DMS 273 (cell line): ENCODE data around the gene ZNF616.

ENCODE experiments used
- DNase-seq: peaks from one replicate; lab custom pipeline; 2025; ENCODE audit not compliant: unreplicated experiment; lab: John Stamatoyannopoulos, UW

ZNF616 gene

DNA sequence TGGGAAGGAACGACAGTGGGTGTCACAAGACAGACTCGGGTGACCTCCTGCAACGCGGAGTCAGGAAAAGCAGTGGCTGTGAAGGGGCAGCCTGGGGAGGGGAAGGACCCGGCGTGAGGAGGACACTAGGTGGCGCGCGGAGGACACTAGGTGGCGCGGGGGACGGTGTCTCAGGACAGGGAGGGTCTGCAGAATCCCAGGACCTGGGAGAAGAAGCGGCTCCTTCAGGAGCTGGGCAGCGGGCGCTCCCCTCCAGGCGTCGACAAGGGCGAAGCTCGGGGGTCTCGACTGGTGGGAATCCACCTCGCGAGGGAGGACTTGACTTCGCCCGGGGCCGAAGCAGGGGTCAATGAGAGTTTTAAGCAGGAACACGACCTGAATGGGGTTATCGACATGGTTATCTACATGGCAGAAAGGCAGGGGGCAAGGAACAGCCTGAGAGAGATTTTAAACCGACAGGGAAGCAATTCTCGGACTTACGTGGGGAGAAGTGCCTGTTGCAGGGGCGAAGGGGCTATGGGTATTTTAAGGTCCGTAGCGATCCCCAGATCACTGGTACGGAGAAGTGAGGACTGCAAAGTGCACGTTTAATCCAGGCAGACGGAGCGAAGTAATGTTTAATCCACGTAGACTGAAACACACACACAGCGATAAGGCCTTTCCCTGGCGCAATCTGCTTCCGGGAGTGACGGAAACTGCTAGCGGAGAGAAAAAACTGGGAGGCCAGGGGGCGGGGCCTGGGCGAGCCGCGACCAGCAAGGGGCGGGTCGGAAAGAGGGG, at the start of gene ZNF616:
Gene ZNF616, minus strand, starts transcription at position 687 of the 780 bp plus-strand sequence. CDS start 9,426 bp downstream, outside the sequence.
- DNase-seq: peak; percentile 98

GRCh38 chr19:52188822-52189734, 49.3 kb upstream of the ZNF616 start:
- peak; percentile 90 for DNase-seq

- no peak for DNase-seq
Measured at GRCh38 chr19:52187407-52187806, 47.7 kb upstream of the ZNF616 start.

DNA sequence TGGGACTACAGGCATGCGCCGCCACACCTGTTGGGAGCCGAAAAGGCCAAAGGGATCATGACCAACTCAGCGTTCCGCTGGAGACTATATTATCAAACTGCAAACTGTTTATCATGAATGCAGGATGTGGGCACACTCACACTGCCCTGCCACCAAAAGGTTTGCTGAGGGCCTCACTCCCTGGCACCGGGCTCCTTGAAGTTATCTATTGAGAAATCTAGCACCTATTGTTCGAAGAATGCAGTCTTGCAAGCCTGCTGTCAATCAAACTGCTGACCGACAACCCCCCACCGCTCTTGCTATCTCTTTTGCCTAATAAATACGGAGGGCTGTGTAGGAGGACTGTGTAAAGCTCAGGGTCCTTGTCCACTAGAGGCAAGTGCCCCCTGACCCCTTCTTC, 36.8 kb upstream of the ZNF616 start:
- DNase-seq: no peak

DNA sequence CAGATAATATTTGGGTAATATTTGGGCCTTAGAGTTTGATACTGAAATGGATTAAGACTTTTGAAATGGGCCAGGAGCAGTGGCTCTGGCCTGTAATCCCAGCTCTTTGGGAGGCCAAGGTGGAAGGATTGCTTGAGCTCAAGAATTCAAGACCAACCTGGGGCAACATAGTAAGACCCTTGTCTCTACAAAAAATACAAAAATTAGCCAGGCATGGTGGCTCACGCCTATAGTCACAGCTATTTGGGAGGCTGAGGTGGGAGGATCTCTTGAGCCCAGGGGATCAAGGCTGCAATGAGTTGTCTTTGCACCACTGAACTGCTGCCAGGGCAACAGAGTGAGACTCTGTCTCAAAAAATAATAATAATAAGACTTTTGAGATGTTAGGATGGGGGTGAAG, 32.6 kb upstream of the ZNF616 start:
- no peak for DNase-seq

DNA sequence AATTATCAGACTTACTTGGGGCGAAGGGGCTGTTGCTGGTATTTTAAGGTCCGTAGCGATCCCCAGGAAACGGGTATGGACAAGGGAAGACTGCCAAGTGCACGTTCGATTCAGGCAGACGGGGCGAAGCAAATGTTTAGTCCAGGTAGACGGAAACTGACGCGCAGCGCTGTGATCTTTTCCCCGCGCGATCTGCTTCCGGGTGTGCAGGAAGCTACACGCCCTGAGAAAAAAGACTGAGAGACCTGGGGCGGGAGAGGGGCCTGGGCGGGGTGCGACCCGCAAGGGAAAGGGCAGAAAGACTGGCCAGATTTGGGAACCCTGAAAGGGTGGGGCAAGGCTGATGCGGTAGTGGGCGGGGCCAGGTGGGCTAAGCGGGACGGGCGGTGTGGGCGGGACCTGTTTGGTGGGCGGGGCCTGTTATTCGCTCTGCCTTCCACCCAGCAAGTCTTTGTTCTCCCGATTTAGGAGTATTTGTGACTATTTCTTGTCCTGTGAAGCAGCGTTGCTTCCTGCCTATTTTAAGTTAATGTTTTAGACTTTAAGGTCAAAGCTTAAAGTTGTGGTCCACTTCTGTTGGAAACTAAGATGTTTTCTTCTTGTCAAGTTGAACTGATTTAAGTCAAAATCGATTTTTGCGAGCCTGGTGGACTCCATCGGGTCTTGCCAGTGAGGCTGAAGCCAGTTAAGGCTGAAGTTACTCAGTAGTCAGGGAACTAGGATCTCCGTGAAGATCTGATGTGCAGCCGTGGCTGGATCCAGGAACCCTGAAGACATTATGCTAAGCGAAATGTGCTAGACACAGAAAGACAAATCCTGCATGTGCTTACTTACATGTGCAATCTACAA, 31.8 kb upstream of the ZNF616 start, which contains the start of gene ZNF836:
Gene ZNF836, minus strand, starts transcription at position 301 of the 849 bp plus-strand sequence. CDS start 3,549 bp downstream, outside the sequence.
- peak; percentile 89 for DNase-seq

GRCh38 chr19:52170863-52171320, 31.2 kb upstream of the ZNF616 start:
- peak; percentile 56 for DNase-seq

DNA sequence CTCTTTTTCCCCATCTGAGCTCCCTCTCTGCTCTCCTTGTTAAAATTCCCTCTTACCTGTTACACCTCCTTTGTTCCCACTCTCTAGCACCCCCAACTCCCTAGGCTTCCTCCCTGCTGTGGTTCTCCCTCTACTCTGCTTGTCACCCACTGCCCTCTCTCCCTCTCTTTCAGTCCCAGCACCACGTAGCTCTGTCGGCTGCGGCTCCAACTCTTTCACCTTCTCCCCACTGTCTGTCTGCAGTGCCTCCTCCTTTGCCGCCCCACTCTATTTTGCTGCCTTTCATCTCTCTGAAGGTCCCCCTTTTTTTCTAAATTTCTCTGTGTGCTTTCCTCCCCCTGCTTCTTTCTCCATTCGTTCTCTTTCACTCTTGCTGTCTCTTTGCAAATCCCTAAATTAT, 30.6 kb upstream of the ZNF616 start:
- no peak for DNase-seq

DNA sequence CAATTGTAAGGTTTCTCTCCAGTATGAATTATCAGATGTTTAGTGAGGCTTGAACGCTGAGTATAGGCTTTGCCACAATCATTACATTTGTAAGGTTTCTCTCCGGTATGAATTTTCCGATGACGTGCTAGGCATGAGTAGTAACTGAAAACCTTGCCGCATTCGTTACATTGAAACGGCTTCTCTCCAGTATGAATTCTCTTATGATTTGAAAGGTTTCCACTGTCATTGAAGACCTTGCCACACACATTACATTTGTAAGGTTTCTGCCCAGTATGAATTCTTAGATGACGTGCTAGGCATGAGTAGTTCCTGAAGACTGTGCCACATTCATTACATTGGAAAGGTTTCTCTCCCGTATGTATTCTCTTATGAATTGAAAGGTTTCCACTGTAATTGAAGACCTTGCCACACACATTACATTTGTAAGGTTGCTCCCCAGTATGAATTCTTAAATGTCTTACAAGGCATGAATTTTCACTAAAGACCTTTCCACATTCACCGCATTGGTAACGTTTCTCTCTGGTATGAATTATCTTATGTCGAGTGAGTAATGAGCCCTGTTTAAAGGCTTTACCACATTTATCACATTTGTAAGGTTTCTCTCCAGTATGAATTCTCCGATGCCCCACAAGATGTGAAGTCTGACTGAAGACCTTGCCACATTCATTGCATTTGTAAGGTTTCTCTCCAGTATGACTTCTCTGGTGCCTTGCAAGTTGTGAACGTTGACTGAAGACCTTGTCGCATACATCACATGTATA, 16.0 kb upstream of the ZNF616 start:
- DNase-seq: peak; percentile 7

DNA sequence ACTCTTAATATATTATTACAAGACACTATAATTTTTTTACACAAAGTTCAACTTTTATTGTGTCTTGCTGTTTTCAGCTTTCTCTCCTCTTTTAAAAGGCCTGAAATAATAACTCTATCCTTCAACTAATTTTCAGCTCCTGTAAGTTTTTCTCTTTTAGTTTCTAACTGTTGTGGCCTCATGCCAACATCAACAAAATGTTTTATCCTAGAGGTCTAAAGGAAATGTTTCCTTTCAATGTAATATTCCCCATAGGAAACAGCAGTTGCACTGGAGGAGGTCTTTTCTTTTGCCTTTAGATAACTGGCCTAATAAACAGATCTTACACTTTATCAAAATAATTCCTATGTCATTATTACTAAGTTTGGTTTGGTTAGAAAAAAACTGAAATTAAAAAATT, 8.5 kb upstream of the ZNF616 start:
- DNase-seq: no peak

DNA sequence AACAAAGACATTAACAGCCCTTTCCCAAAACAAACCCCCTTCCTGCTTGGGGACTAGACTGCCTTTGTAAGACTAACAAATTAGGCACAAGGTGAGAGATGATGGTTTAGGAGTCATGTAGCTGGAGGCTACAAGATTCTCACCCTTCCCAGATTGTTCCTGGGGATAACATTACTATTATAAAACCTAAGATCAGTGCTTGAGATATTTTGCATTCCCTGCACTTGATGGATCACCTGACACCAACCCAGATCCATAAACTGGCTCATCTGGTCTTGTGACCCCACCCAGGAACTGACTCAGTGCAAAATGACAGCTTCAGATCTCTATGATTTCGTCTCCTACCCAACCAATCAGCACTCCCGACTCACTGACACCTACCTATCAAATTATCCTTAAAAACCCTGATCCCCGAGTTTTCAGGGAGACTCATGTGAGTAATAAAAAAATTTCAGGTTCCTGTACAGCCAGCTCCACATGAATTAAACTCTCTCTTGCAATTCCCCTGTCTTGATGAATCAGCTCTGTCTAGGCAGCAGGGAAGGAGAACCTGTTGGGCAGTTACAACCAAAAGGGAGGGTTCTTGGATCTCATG, 2.4 kb upstream of the ZNF616 start:
- no peak for DNase-seq

- DNase-seq: no peak
Measured at GRCh38 chr19:52141203-52141602, 1.5 kb upstream of the ZNF616 start.

- DNase-seq: no peak
Measured at GRCh38 chr19:52140032-52140710, 433 bp upstream of the ZNF616 start.

GRCh38 chr19:52138983-52139251, 821 bp downstream of the ZNF616 start:
- no peak for DNase-seq

DNA sequence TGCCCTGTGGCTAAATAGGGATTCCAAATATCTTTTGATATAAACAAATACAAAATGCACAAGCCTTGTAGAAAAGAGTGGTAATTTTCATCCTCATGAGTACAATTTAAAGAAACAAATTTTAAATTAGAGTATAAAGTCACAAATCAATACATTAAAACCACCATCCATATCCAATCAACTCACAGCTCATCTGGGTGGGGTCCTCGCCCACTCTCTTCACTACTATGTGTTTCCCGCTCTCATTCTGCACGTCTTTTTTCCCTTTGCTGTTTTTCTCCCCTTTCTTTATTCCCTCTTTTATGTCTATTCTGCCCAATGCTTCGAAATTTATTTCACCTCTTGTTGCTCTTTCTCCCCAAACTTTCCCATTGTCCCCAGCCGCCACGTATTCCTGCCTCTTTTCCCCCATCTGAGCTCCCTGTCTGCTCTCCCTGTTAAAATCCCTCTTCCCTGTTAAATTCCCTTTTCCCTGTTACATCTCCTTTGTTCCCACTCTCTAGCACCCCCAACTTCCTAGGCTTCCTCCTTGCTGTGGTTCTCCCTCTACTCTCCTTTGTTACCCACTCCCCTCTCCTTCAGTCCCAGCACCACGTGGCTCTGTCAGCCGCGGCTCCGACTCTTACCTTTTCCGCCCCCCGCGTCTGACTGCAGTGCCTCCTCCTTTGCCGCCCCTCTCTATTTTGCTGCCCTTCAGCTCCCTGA, 1.3 kb downstream of the ZNF616 start:
- peak; percentile 80 for DNase-seq

GRCh38 chr19:52120286-52120685, 19.5 kb downstream of the ZNF616 start:
- DNase-seq: no peak

DNA sequence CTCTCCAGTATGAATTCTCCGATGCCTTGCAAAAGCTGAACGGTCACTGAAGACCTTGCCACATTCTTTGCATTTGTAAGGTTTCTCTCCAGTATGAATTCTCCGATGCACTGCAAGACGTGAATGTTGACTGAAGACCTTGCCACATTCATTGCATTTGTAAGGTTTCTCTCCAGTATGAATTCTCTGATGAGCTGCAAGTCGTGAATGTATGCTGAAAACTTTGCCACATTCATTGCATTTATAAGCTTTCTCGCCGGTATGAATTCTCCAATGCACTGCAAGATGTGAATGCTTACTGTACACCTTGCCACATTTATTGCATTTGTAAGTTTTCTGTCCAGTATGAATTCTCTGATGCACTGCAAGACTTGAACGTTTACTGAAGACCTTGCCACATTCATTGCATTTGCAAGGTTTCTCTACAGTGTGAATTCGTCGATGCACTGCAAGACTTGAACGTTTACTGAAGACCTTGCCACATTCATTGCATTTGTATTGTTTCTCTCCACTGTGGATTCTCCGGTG, 24.1 kb downstream of the ZNF616 start:
- no peak for DNase-seq

DNA sequence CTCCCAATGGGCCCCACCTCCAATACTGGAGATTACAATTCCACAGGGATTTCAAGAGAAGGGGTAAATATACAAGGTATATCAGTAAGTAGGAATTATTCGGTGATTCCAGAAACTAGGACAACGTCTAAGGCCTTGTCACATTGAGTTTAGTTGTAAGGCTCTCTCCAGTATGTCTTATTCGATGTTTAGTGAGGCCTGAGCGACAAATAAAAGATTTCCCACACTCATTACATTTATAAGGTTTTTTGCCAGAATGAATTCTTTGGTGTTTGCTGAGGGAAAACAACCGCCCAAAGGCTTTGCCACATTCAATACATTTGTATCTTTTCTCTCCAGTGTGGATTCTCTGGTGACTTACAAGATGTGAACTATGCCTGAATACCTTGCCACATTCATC, 25.0 kb downstream of the ZNF616 start:
- no peak for DNase-seq

GRCh38 chr19:52112624-52113023, 27.1 kb downstream of the ZNF616 start:
- DNase-seq: no peak
